ENCODE measurements around the gene RUVBL1. TPM values are rescaled to one million over a fixed set of nuclear protein-coding genes. Genes with fewer than 3 reads are reported as not detected.

RUVBL1 gene
- total RNA-seq, 2 experiments from 2014 or later: 57.3 to 57.4 TPM

DNA sequence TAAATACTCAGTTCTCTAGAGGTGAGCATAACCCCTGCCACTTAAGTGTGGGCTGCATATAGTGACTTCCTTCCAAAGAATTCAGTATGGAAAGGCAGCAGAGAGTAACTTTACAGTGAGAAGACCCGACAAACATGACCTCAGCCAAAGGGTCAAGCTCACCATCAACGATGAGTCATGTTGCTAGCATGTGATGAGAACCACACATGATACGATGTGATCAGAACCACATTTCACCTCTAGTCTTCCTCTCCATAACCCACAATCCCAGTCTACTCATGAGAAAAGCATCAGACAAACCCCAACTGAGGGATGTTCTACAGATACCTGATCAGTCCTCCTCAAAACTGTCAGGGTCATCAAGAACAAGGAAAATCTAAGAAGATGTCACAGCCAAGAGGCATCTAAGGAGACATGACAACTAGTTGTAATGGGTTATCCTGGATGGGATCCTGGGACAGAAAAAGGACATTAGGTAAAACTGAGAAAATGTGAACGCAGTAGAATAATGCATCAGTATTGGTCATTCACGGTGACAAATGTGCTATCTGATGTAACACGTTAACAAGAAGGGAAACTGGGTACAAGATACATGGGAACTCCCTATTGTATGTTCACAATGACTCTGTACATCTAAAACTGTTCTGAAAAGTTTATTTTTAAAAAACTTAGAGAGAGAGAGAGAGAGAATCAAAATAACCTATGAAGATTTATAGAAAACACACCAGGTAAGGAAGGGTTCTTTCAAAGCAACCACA is 43.1 kb downstream of the RUVBL1 start:
- no peaks in the 10 kb centered on the region for H3K27me3 Mint-ChIP-seq (ENCODE audit: low read depth)
- H3K9me3 Mint-ChIP-seq (ENCODE audit: insufficient read depth): no peaks in the 10 kb centered on the region
- peaks cover 34% of the 10 kb centered on the region for H3K36me3 Mint-ChIP-seq (ENCODE audit: low read depth)
- ChIA-PET POLR2A (no interaction called here), CTCF (no interaction called here)
- ATAC-seq (no peak), DNase-seq (no peak)
- H3K4me3 Mint-ChIP-seq: no peak overlapping the region
- peaks cover 16% of the 10 kb centered on the region for H3K4me1 Mint-ChIP-seq (ENCODE audit: low read depth)
- no peak overlapping the region for H3K27ac Mint-ChIP-seq

DNA sequence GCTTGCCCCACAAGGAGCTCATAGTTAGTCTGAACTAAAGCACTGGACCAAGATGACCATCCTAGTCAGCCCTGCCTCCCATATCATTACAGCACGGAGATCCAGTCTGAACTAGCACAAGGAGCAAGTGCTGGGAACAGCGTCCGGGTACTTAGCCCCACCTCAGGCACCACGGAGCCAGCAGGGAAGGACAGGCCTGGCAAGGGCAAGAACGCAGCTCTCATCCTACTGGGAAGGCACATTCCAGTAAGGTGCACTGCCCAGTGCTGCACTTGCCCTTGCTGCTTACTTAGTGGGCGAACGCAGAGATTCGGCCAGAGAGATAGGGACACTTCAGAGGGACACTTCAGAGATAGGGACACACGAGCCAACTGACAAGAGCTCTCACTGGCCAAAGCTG is 43.8 kb downstream of the RUVBL1 start:
- no peak for ATAC-seq

DNA sequence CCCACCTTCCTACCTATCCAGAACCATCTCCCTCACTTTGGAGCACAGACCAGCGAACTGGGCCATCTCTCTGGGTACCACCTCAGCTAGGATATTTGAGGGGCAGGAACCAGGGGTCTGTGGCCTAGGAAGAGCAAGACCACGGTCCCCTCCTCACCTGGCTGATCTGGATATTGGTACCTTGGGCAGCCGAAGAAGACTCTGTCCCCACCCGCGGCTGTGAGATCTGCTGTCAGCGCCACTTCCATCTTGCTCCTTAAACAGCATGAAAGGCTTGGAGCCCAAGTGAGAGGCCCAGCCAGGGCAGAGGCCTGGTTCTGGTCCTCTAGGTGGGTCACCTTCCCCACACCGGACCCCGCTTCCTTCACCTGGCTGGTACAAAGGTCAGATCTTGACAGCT is 44.7 kb downstream of the RUVBL1 start:
- no peaks in the 10 kb centered on the region for H3K27me3 Mint-ChIP-seq (ENCODE audit: low read depth)
- DNase-seq (no peak), ATAC-seq (no peak)

More for the DNA sequence above, 43.8 kb downstream of the RUVBL1 start:
- CTCF ChIA-PET: no interaction called here
- Mint-ChIP-seq H3K4me1 (ENCODE audit: low read depth) (peaks cover 20% of the 10 kb centered on the region), H3K9me3 (ENCODE audit: insufficient read depth) (no peaks in the 10 kb centered on the region), H3K4me3 (no peak overlapping the region), H3K27ac (no peak overlapping the region), H3K36me3 (ENCODE audit: low read depth) (peaks cover 32% of the 10 kb centered on the region), H3K27me3 (ENCODE audit: low read depth) (no peaks in the 10 kb centered on the region)
- POLR2A ChIA-PET: no interaction called here
- DNase-seq: no peak

DNA sequence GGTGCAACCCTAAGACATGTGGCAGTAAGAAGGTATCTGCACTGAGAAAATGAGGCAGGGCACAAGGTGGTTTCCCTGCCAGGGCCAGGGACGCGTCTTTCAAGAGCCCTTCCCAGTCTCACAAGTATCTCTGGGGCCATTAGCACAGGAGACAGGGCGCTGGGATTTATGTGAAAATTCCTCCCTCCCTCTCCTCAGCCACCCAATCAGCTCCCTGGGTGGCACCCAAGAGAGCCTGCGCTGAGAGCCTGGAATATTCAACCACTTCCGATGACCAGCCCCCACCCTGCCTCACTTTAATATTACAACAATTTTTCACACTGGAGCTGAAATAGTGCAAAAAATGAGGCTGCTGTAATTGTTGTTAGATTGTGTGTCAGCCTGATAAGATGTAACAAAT is 45.3 kb downstream of the RUVBL1 start:
- Mint-ChIP-seq H3K9me3 (ENCODE audit: insufficient read depth) (no peaks in the 10 kb centered on the region), H3K4me1 (ENCODE audit: low read depth) (peaks cover 20% of the 10 kb centered on the region), H3K27ac (no peak overlapping the region), H3K4me3 (no peak overlapping the region), H3K27me3 (ENCODE audit: low read depth) (no peaks in the 10 kb centered on the region), H3K36me3 (ENCODE audit: low read depth) (peaks cover 29% of the 10 kb centered on the region)
- DNase-seq (no peak), ATAC-seq (no peak)
- ChIA-PET POLR2A (no interaction called here), CTCF (interaction anchor here (1.7 kb wide), 1 partner anchor 55 kb away, joined by 6 read pairs; no protein-coding TSS in a partner anchor)

More for the DNA sequence above, 44.7 kb downstream of the RUVBL1 start:
- H3K4me3 Mint-ChIP-seq: no peak overlapping the region
- H3K27ac Mint-ChIP-seq: no peak overlapping the region
- H3K36me3 Mint-ChIP-seq (ENCODE audit: low read depth): peaks cover 29% of the 10 kb centered on the region
- no peaks in the 10 kb centered on the region for H3K9me3 Mint-ChIP-seq (ENCODE audit: insufficient read depth)
- ChIA-PET POLR2A (no interaction called here), CTCF (interaction anchor here (1.7 kb wide), 1 partner anchor 55 kb away, joined by 6 read pairs; no protein-coding TSS in a partner anchor)
- peaks cover 20% of the 10 kb centered on the region for H3K4me1 Mint-ChIP-seq (ENCODE audit: low read depth)

DNA sequence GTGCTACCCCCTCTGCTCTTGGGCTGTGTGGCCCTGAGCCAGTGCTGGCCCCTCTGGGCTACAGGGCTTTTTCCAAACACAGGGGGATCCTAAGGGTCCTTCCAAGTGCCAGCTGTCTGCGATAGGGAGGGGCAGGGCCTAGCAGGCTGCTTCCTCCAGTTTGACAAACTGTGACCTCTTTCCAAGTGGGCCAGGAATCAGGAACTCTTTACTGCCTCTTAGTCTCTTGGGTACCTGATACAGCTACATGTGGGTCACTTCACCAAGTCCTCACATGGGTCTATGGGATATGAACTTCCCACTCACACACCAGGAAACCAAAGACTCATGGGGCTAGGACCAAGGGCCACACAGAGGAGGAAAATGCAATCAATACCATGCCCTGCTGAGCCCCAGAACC is 45.9 kb downstream of the RUVBL1 start:
- Mint-ChIP-seq H3K9me3 (ENCODE audit: insufficient read depth) (no peaks in the 10 kb centered on the region), H3K4me3 (no peak overlapping the region), H3K27me3 (ENCODE audit: low read depth) (no peaks in the 10 kb centered on the region), H3K36me3 (ENCODE audit: low read depth) (peaks cover 24% of the 10 kb centered on the region), H3K4me1 (ENCODE audit: low read depth) (peaks cover 20% of the 10 kb centered on the region), H3K27ac (no peak overlapping the region)
- CTCF ChIA-PET: interaction anchor here (1.2 to 2.5 kb wide), 3 partner anchors 12 to 56 kb away, joined by 3 to 13 read pairs (median 6); partner anchors contain the start of gene RUVBL1
- no peak for ATAC-seq
- POLR2A ChIA-PET: no interaction called here
- DNase-seq: no peak

DNA sequence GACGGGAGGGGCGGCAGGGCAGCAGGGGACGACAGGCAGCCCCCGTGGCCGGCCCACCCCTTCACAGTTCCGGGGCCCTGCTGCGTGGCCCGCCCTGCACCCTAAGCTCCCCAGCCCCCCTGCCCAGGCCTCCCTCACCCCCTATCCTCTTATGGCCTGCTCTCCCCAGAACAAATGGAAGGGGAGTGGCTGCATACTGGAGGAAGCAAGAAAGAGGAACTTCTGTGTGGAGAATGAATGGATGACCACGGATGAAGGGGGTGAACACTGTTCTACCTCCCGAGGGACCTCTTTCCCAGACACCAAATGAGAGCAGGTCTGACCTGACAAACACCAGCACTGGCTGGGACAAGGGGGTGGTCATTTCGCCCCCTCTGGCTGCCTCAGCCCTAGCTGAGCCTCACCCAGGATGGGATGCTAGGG is 46.4 kb downstream of the RUVBL1 start:
- no peaks in the 10 kb centered on the region for H3K27me3 Mint-ChIP-seq (ENCODE audit: low read depth)
- ChIA-PET POLR2A (no interaction called here), CTCF (interaction anchor here (1.2 to 2.5 kb wide), 4 partner anchors 10 to 56 kb away, joined by 3 to 13 read pairs (median 5); partner anchors contain the start of gene RUVBL1)
- H3K36me3 Mint-ChIP-seq (ENCODE audit: low read depth): peaks cover 20% of the 10 kb centered on the region
- H3K4me1 Mint-ChIP-seq (ENCODE audit: low read depth): peaks cover 20% of the 10 kb centered on the region
- no peak overlapping the region for H3K27ac Mint-ChIP-seq
- DNase-seq: no peak
- no peaks in the 10 kb centered on the region for H3K9me3 Mint-ChIP-seq (ENCODE audit: insufficient read depth)
- ATAC-seq: no peak
- no peak overlapping the region for H3K4me3 Mint-ChIP-seq

DNA sequence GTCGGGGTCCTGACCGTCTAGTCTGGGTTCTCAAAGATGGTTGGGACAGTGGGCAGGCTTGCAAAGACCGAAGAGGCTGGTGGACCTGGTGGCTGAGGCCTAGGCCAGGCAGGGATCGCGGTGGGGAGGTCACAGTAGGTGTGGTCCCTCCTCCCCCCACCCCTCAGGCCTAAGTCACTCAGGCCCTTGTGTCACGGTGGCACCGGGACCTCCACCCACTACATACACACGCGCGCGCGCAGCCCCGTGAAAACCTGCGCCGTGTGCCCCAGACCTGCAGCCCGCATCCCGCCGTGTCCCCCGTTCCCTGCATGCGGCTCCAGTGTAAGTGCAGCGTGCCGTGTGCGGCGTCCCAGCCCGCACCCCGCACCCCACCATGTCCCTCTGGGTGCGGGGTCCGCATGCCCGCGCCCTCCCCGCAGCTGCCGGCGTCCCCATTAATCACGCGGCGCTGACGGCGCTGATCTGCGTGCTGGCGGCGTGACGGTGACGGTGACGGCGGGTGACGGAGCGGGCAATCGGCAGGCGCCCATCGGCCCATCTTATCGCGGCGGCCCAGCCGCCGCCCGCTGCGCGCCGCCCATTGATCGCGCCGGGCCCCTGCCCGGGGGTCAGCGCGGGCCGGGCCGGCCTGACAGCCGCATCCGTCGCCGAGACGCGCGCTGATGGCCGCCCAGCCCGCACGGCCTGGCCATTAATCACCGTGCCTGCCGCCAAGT is 47.0 kb downstream of the RUVBL1 start:
- ATAC-seq (no peak), DNase-seq (no peak)
- Mint-ChIP-seq H3K27me3 (ENCODE audit: low read depth) (no peaks in the 10 kb centered on the region), H3K9me3 (ENCODE audit: insufficient read depth) (no peaks in the 10 kb centered on the region), H3K4me3 (peak overlapping the region; percentile 5), H3K36me3 (ENCODE audit: low read depth) (peaks cover 22% of the 10 kb centered on the region), H3K4me1 (ENCODE audit: low read depth) (peaks cover 20% of the 10 kb centered on the region), H3K27ac (no peak overlapping the region)
- ChIA-PET CTCF (interaction anchor here (0.8 to 2.5 kb wide), 9 partner anchors 10 to 57 kb away, joined by 3 to 18 read pairs (median 4); partner anchors contain the start of gene RUVBL1), POLR2A (no interaction called here)

DNA sequence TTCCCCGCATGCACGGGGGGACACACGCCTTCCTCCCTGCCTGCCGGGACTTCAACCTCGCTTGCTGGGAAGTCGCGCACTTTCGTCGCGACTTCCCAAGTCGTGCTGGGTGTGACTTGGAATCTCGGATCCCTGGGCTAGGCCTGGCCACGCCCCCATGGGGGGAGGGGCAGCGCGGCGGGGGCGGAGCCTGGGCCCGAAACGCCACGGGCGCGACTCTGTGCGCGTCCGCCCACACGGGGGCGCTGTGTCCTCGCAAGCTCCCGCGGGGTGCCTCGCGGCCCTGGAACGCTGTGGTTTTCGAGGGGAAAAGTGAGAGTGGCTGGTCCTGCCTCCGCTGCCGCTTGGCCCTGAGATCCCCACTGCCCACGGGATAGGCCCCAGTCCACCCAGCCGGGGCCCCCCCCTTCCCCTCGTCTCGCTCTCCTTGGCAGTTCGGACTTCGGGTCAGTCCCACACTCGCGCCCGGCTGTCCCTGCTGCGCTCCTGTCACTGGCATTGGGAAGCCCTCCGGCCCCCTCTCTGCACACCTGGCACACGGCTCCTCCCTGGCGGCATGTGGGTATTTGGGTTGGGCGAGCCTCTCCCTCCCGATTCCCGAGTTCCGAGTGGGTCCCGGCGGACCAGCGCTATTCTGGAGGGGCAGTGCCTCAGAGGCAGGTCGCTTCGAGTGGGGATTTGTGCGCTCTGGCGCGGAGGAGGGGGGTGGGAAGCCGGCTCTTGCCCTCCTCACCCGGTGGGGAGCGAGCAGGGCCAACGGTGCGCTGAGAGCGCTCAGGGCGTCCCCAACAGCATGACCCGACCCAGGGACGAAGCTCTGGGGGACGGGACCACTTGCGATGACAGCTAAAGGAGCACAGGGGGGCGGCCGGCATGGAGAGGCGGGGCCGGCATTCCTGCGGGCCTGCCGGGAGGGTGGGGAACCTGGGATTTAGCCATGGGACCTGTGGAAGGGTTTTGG is 47.8 kb downstream of the RUVBL1 start:
- Mint-ChIP-seq H3K9me3 (ENCODE audit: insufficient read depth) (no peaks in the 10 kb centered on the region), H3K27ac (no peak overlapping the region), H3K27me3 (ENCODE audit: low read depth) (no peaks in the 10 kb centered on the region), H3K4me1 (ENCODE audit: low read depth) (peaks cover 19% of the 10 kb centered on the region), H3K36me3 (ENCODE audit: low read depth) (peaks cover 24% of the 10 kb centered on the region), H3K4me3 (peak overlapping the region; percentile 40)
- ChIA-PET CTCF (interaction anchor here (0.8 to 2.5 kb wide), 11 partner anchors 9 to 58 kb away, joined by 3 to 18 read pairs (median 4); partner anchors contain the start of gene RUVBL1), POLR2A (no interaction called here)
- ATAC-seq: peak; percentile 82
- DNase-seq: peak; percentile 84

DNA sequence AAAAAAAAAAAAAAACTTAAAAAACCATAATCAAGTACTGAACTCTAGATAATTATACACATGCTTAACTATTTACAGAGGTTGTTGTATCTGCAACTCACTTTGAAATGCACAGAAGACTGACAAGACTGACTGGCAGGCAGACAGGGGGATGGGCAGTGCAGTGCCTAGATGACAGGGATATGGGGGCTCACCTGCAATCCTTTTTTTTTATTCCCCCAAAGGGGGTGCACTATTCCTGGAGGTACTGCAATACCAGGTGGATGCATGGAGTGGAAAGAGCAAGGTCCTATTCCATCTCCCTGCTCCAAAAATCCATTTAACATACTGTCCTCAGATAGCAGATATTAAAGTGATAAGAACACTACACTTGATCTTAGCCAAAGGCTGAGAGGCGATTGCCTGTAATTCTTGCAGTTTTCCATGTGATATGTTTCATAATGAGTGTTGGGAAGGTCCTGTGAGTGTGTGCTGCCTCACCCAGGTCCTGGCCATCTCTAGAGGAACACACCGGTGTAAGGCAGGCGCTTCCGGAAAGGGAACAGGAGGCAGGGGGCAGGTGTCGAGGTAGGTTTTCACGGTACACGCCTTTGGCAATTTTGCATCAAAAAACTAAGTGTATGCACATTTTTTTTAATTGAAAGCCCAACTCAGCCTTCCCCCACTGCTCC is 48.6 kb downstream of the RUVBL1 start:
- Mint-ChIP-seq H3K27me3 (ENCODE audit: low read depth) (no peaks in the 10 kb centered on the region), H3K9me3 (ENCODE audit: insufficient read depth) (no peaks in the 10 kb centered on the region), H3K4me1 (ENCODE audit: low read depth) (peaks cover 12% of the 10 kb centered on the region), H3K4me3 (no peak overlapping the region), H3K27ac (peak overlapping the region; percentile 45), H3K36me3 (ENCODE audit: low read depth) (peaks cover 22% of the 10 kb centered on the region)
- ATAC-seq: peak; percentile 8
- no peak for DNase-seq
- POLR2A ChIA-PET: no interaction called here
- CTCF ChIA-PET: interaction anchor here (0.7 to 2.5 kb wide), 9 partner anchors 8 to 165 kb away, joined by 3 to 18 read pairs (median 4); partner anchors contain the start of gene RUVBL1

DNA sequence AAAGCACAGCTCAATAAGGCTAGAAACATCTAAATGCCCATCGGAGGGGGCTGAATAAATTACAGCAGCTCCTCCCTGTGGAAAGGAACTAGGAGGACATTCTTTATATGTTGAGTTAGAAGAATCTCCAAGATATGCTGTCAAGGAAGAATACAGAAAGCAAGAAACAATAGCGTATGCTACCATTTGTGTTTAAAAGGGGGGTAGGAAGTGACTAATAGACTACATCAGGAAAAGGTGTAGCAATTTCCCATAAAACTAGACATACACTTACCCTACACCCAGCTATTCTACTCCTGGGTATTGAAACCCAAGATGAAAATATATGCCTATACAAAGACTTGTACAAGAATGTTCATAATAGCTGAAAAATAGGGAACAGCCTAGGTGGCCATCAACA is 49.8 kb downstream of the RUVBL1 start:
- no peak overlapping the region for H3K27ac Mint-ChIP-seq
- peaks cover 12% of the 10 kb centered on the region for H3K4me1 Mint-ChIP-seq (ENCODE audit: low read depth)
- ChIA-PET CTCF (interaction anchor here (0.8 to 2.0 kb wide), 8 partner anchors 9 to 80 kb away, joined by 3 to 17 read pairs (median 3); partner anchors contain the start of gene RUVBL1), POLR2A (interaction anchor here (0.6 to 1.6 kb wide), 2 partner anchors 14 to 17 kb away, joined by 3 read pairs; no protein-coding TSS in a partner anchor)
- peaks cover 24% of the 10 kb centered on the region for H3K36me3 Mint-ChIP-seq (ENCODE audit: low read depth)
- H3K9me3 Mint-ChIP-seq (ENCODE audit: insufficient read depth): no peaks in the 10 kb centered on the region
- ATAC-seq: no peak
- H3K4me3 Mint-ChIP-seq: no peak overlapping the region
- no peaks in the 10 kb centered on the region for H3K27me3 Mint-ChIP-seq (ENCODE audit: low read depth)
- no peak for DNase-seq

Data from activated CD8-positive, alpha-beta T cell treated with anti-CD3 and anti-CD28 coated beads, Interleukin-2, amount 10 ng/mL, durations not matched to agents 7 days and 5 days (primary cell).